Smooth muscle cell (in vitro differentiated cells): Measurements from ENCODE around the gene PCBP3. TPM values are rescaled to one million over a fixed set of nuclear protein-coding genes. Genes with fewer than 3 reads are reported as not detected.

Experiments
- DNase-seq: peaks from one replicate; lab custom pipeline; 2025; ENCODE audit not compliant: unreplicated experiment; lab: John Stamatoyannopoulos, UW
- H2AFZ ChIP-seq: fragments of 200-600 bp; sonication (generic); 2 replicates; pipeline ENCODE4 v1.6.0; 2016; ENCODE audit warnings: antibody characterized with exemption, low read depth, mild to moderate bottlenecking
- H3F3A ChIP-seq: fragments of 200-600 bp; sonication (generic); 2 replicates; pipeline ENCODE4 v1.6.0; 2017; ENCODE audit warnings: antibody characterized with exemption, low read depth
- H3K27ac ChIP-seq: fragments of 200-600 bp; sonication (generic); 2 replicates; pipeline ENCODE4 v1.5.1; 2016; ENCODE audit warnings: low read depth, mild to moderate bottlenecking
- H3K27me3 ChIP-seq: fragments of 200-600 bp; sonication (generic); 2 replicates; pipeline ENCODE4 v1.6.1; 2016; ENCODE audit warnings: low read depth, mild to moderate bottlenecking
- H3K36me3 ChIP-seq: fragments of 200-600 bp; sonication (generic); 2 replicates; pipeline ENCODE4 v1.5.1; 2016; ENCODE audit warnings: low read depth
- H3K4me1 ChIP-seq: fragments of 200-600 bp; sonication (generic); 2 replicates; pipeline ENCODE4 v1.5.1; 2016; ENCODE audit warnings: low read depth
- H3K4me2 ChIP-seq: fragments of 200-600 bp; sonication (generic); 2 replicates; pipeline ENCODE4 v1.6.0; 2016; ENCODE audit warnings: mild to moderate bottlenecking
- H3K4me3 ChIP-seq: fragments of 200-600 bp; sonication (generic); 2 replicates; pipeline ENCODE4 v1.5.1; 2016; ENCODE audit warnings: mild to moderate bottlenecking
- H3K79me2 ChIP-seq: fragments of 200-600 bp; sonication (generic); 2 replicates; pipeline ENCODE4 v1.6.0; 2016; ENCODE audit warnings: low read depth, mild to moderate bottlenecking
- H3K9ac ChIP-seq: fragments of 200-600 bp; sonication (generic); 2 replicates; pipeline ENCODE4 v1.6.0; 2016; ENCODE audit warnings: low read depth
- H3K9me3 ChIP-seq: fragments of 200-600 bp; sonication (generic); replicated peaks from 2 replicates; pipeline ENCODE4 v1.5.1; 2016; ENCODE audit warnings: low read depth
- H4K20me1 ChIP-seq: fragments of 200-600 bp; sonication (generic); 2 replicates; pipeline ENCODE4 v1.6.0; 2016; ENCODE audit warnings: low read depth
- WGBS: methylation state at CpG from one replicate; pipeline ENCODE4 v1.1.7; 2016; ENCODE audit warnings: low lambda C conversion rate; 5-methylcytosine and 5-hydroxymethylcytosine counted together
- polyA plus RNA-seq: library from polyadenylated mRNA; unstranded; fragments of >200 nt; fragmentation: Nextera tagmentation; extraction: Ambion mirVana; gene quantifications from 2 replicates; pipeline ENCODE4 v1.2.1, GENCODE V29; 2016
- total RNA-seq: library from RNA; depleted of rRNA; stranded (reverse); fragments of >200 nt; gene quantifications from 2 replicates; pipeline ENCODE4 v1.2.3, GENCODE V29; 2014
- TF ChIP-seq, protein P1 (sequence below): fragments of 200-600 bp; sonication (generic); IDR thresholded peaks from 2 replicates; pipeline ENCODE4 v1.5.1; 2017; ENCODE audit warnings: borderline replicate concordance, mild to moderate bottlenecking, antibody characterized with exemption; ENCODE audit not compliant: insufficient read depth, poor library complexity, severe bottlenecking

PCBP3 gene
- total and polyA plus RNA-seq, 2 experiments from 2014 or later, result 8.9 to 23.1 TPM

DNA sequence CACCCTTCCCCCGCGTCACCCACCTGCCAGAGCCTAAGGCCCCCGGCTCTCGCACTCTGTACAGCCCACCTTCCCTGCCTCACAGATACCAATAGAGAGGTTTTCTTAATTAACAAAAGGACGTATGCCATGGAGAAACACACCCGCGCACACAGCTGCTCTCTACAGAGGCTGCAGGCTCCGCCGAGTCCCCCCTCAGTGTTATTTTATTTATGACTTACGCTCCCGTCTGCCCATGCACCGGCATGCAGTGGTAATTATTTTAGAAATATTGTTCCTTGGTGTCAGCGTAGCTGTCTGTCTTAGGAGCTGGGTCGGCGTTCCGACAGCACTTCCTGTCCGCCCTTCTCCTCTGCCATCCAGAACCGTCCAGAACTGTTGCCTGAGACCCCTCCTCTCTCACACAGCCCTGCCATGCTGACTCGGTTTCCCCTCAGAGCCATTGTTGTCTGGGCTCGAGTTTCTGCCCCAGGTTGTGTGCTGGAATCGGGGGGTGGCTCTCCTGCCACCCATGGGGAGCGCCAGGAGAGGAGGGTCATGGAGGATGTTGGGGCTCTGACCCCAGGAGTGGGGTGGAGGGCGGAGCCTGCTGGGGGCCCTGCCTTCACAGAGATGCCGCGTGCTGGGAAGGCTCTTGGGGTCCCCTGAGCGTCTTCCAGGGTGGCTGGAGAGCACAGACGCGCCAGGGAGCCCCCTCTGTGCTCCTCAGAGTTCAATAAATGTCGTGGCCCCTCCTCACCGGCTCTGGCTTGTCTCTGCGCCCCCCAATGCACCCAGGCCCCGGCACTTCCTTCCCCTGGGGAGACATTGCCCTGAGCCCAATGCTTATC lies 298.4 kb downstream of the PCBP3 start:
- H3K27me3 ChIP-seq, result no peaks in the 10 kb centered on the region
- TF ChIP-seq, protein P1, sequence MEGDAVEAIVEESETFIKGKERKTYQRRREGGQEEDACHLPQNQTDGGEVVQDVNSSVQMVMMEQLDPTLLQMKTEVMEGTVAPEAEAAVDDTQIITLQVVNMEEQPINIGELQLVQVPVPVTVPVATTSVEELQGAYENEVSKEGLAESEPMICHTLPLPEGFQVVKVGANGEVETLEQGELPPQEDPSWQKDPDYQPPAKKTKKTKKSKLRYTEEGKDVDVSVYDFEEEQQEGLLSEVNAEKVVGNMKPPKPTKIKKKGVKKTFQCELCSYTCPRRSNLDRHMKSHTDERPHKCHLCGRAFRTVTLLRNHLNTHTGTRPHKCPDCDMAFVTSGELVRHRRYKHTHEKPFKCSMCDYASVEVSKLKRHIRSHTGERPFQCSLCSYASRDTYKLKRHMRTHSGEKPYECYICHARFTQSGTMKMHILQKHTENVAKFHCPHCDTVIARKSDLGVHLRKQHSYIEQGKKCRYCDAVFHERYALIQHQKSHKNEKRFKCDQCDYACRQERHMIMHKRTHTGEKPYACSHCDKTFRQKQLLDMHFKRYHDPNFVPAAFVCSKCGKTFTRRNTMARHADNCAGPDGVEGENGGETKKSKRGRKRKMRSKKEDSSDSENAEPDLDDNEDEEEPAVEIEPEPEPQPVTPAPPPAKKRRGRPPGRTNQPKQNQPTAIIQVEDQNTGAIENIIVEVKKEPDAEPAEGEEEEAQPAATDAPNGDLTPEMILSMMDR, result no peak
- no peak overlapping the region for H3K4me3 ChIP-seq
- H2AFZ ChIP-seq, result no peak overlapping the region
- no peak overlapping the region for H3K27ac ChIP-seq
- no peak for DNase-seq
- H3K4me1 ChIP-seq, result no peaks in the 10 kb centered on the region
- H3K36me3 ChIP-seq, result no peaks in the 10 kb centered on the region
- H3K9me3 ChIP-seq, result no peaks in the 10 kb centered on the region
- 93% methylated on average over 24 of the region's 32 CpGs for WGBS
- H3K79me2 ChIP-seq, result no peaks in the 10 kb centered on the region
- no peaks in the 10 kb centered on the region for H3F3A ChIP-seq
- H3K9ac ChIP-seq, result no peak overlapping the region
- no peak overlapping the region for H3K4me2 ChIP-seq
- no peaks in the 10 kb centered on the region for H4K20me1 ChIP-seq

DNA sequence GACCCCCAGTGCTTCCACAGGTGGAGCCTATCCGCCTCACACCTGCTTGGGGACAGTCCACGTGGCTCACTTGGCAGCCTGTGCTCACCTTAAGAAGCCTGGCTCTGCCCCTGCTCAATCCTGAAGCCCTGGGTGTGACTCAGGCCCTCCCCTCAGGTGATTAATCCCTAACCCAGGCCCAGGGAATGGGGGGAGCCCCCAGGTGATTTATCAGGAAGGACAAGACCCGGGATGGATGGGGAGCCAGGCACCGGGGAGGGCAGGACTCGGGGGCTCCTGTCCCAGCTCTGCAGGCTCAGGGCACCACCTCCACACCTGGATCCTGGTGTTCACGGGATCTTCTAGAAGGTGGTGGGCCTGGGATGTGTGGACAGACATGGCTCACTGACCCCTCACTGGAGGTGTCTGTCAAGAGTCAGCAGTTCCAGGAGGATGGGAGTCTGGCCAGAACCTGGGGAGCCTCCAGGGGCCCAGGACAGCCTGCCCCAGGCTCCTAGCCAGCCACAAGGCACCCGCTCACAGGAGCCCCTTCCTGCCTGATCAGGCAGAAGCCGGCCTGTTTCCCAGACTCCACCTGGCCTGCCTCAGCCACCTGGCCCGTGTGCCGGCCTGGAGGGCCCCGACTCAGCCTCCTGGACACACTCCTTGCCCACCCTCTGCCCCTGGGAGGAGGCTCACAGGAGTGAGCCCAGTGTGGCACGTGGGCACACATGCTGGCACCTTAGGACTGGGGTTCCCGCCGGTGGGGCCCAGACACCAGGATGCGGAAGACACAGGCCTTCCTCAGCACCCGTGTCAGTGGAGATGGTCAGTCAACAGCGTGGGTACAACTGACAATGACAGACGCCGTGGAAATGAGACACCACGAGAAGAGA lies 299.5 kb downstream of the PCBP3 start:
- H3K4me2 ChIP-seq, result no peak overlapping the region
- no peaks in the 10 kb centered on the region for H4K20me1 ChIP-seq
- no peaks in the 10 kb centered on the region for H3F3A ChIP-seq
- no peak overlapping the region for H3K27ac ChIP-seq
- 91% methylated on average over 20 of the region's 20 CpGs for WGBS
- H3K4me1 ChIP-seq, result no peaks in the 10 kb centered on the region
- H3K9me3 ChIP-seq, result no peaks in the 10 kb centered on the region
- TF ChIP-seq, protein P1, result no peak
- H2AFZ ChIP-seq, result no peak overlapping the region
- H3K27me3 ChIP-seq, result no peaks in the 10 kb centered on the region
- H3K4me3 ChIP-seq, result no peak overlapping the region
- no peak for DNase-seq
- no peaks in the 10 kb centered on the region for H3K36me3 ChIP-seq
- H3K79me2 ChIP-seq, result no peaks in the 10 kb centered on the region
- no peak overlapping the region for H3K9ac ChIP-seq

DNA sequence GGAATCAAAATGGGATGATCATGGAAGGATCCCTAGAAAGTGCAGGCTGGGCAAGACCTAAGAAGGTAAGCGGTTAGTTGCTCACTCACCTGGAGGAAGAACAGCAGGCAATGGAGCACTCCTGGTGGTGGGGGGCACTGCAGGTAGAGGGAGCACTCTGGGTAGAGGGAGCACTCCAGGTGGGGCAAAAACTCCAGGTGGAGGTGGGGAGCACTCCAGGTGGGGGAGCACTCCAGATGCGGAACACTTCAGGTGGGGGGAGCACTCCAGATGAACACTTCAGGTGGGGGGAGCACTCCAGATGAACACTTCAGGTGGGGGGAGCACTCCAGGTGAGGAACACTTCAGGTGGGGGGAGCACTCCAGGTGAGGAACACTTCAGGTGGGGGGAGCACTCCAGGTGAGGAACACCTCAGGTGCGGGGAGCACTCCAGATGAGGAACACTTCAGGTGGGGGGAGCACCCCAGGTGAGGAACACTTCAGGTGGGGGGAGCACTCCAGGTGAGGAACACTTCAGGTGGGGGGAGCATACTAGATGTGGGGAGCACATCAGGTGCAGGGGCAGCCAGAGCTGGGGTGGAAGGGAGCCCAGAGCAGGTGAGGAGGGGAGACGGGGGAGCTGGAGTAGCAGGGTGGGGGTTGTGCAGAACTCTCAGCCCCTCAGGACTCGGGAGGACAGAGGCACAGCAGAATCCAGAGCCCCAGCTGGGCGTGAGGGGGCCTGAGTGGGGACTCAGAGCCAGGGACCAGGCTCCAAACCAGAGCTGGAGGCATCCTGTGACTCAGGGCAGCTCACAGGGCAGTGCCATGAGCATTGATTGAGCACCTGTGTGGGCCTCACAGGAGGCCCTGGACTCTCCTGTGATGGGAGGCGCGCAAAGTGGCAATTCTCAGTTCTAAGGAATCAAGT lies 300.4 kb downstream of the PCBP3 start:
- Histone ChIP-seq H3K27me3 (no peaks in the 10 kb centered on the region), H3K27ac (no peak overlapping the region), H3K4me2 (no peak overlapping the region), H4K20me1 (no peaks in the 10 kb centered on the region), H3K79me2 (no peaks in the 10 kb centered on the region), H3K4me3 (no peak overlapping the region), H3K36me3 (no peaks in the 10 kb centered on the region), H3K4me1 (no peaks in the 10 kb centered on the region), H3K9me3 (no peaks in the 10 kb centered on the region), H2AFZ (no peak overlapping the region), H3K9ac (no peak overlapping the region), H3F3A (no peaks in the 10 kb centered on the region)
- 92% methylated on average over 7 of the region's 8 CpGs for WGBS
- DNase-seq, result no peak
- TF ChIP-seq, protein P1, result no peak
